ENCODE measurements around the gene MAP3K12. TPM values are rescaled to one million over a fixed set of nuclear protein-coding genes. Genes with fewer than 3 reads are reported as not detected.

Gene MAP3K12
- total and polyA plus RNA-seq, 2 of the 13 experiments (the other 11 are each of a cell fraction or from before 2014, with no cell fraction given), result 0.20 to 1.1 TPM

- no peak overlapping the region for H2AFZ ChIP-seq (ENCODE audit: low read length)
- WGBS (ENCODE audit: low lambda C conversion rate), result 90% methylated on average over 4 of the region's 4 CpGs
- no peaks in the 10 kb centered on the region for H3K27me3 ChIP-seq (ENCODE audit: control insufficient read depth in 1 of 2, insufficient read depth in 2 of 2, low read length in 2 of 2)
- no peak overlapping the region for H3K4me2 ChIP-seq (ENCODE audit: low read depth, low read length)
- DNase-seq (ENCODE audit: low spot score), result no peak
- no peaks in the 10 kb centered on the region for H4K20me1 ChIP-seq (ENCODE audit: insufficient read depth, low read length)
- TF ChIP-seq RBM22 (optimal IDR thresholded peaks at IDR 0.05; ENCODE audit: low read length) (peak; percentile 41), CEBPZ (IDR thresholded peaks at IDR 0.05; ENCODE audit: low read length) (no peak)
- H3K79me2 ChIP-seq (ENCODE audit: insufficient read depth, low read length), result peaks cover 5% of the 10 kb centered on the region
- intact Hi-C loops (cut with micrococcal nuclease; ENCODE audit: unreplicated experiment), result loop anchor here (5.0 kb wide), 1 partner anchor 35 kb away; no protein-coding TSS in a partner anchor
- peaks cover 6% of the 10 kb centered on the region; the same call in 1 of the 2 replicates for H3K4me1 ChIP-seq (ENCODE audit: insufficient read depth, low read length)
- H3K9me3 ChIP-seq (ENCODE audit: low read length), result no peaks in the 10 kb centered on the region
- no peak for ATAC-seq
- no peak overlapping the region for H3K27ac ChIP-seq (ENCODE audit: extremely low read length, insufficient read depth, low read length)
- POLR2A ChIA-PET, result interaction anchor here (1.5 kb wide), 1 partner anchor 168 kb away, joined by 4 read pairs; the partner anchor contains the start of gene ATP5MC2
- BruUV-seq (replicated peaks), result no TSS peak
- H3K36me3 ChIP-seq (replicated peaks in 1 of 2; ENCODE audit: control insufficient read depth in 1 of 2, insufficient read depth in 2 of 2, low read length in 2 of 2), result peaks cover 10 to 34% of the 10 kb centered on the region in 2 experiments; a peak in 4 of 5 replicates
- CTCF ChIA-PET (ENCODE audit: low intra/inter-chr PET ratio, low total read pairs), result interaction anchor here (1.0 to 1.8 kb wide), 2 partner anchors 154 to 183 kb away, joined by 3 to 4 read pairs; no protein-coding TSS in a partner anchor
- H3K4me3 ChIP-seq (replicated peaks in 1 of 3; ENCODE audit: insufficient read depth in 1 of 3, low read depth in 2 of 3, low read length in 3 of 3), result no peak overlapping the region
- no peak overlapping the region for H3K9ac ChIP-seq (ENCODE audit: insufficient read depth, low read depth, low read length)
- in situ Hi-C loops (cut with HindIII; ENCODE audit: extremely low pct_ligation_motif_present, low pct_unique_long_range_greater_than_20kb), result no loop called here
- no peak for FAIRE-seq
Observed at GRCh38 chr12:53507603-53507885, 8.3 kb upstream of the MAP3K12 start.

- in situ Hi-C loops (cut with HindIII; ENCODE audit: extremely low pct_ligation_motif_present, low pct_unique_long_range_greater_than_20kb), result no loop called here
- POLR2A ChIA-PET, result interaction anchor here (1.4 kb wide), 1 partner anchor 186 kb away, joined by 3 read pairs; the partner anchor contains the start of gene AAAS
- H3K9ac ChIP-seq (ENCODE audit: insufficient read depth, low read depth, low read length), result no peak within 1 kb of the TSS
- TF ChIP-seq FOXJ3 (CRISPR knock-in tag; IDR thresholded peaks at IDR 0.05; ENCODE audit: borderline replicate concordance), result no peak
- no peak for TF ChIP-seq SNAI1 (CRISPR knock-in tag; IDR thresholded peaks at IDR 0.05; ENCODE audit: borderline replicate concordance)
- TF ChIP-seq ZNF737 (CRISPR knock-in tag; IDR thresholded peaks at IDR 0.05; ENCODE audit: borderline replicate concordance), result no peak
- no peak for TF ChIP-seq ZNF772 (CRISPR knock-in tag; IDR thresholded peaks at IDR 0.05)
- no peak for TF ChIP-seq DRAP1 (CRISPR knock-in tag; IDR thresholded peaks at IDR 0.05)
- no peak for TF ChIP-seq ZNF317 (CRISPR knock-in tag; IDR thresholded peaks at IDR 0.05)
- no peak for TF ChIP-seq BCL3 (CRISPR knock-in tag; IDR thresholded peaks at IDR 0.05)
- TF ChIP-seq STAT5B (CRISPR knock-in tag; IDR thresholded peaks at IDR 0.05), result no peak
- TF ChIP-seq TAF1 (CRISPR knock-in tag; IDR thresholded peaks at IDR 0.05), result no peak
Observed at GRCh38 chr12:53506881-53507602, 7.8 kb upstream of the MAP3K12 start, which contains the start of gene NPFF. Gene NPFF, minus strand, starts transcription at chr12:53507484. Its CDS starts 10 bp downstream, at chr12:53507474.

More at GRCh38 chr12:53506881-53507602, 7.8 kb upstream of the MAP3K12 start, which contains the start of gene NPFF:
- Histone ChIP-seq H3K9me3 (ENCODE audit: low read length) (no peaks in the 10 kb centered on the region), H3K4me1 (ENCODE audit: insufficient read depth, low read length) (peaks cover 11% of the 10 kb centered on the region), H3K27me3 (ENCODE audit: control insufficient read depth in 1 of 2, insufficient read depth in 2 of 2, low read length in 2 of 2) (no peaks in the 10 kb centered on the region), H3K36me3 (replicated peaks in 1 of 2; ENCODE audit: control insufficient read depth in 1 of 2, insufficient read depth in 2 of 2, low read length in 2 of 2) (peaks cover 10 to 29% of the 10 kb centered on the region in 2 experiments; a peak in 4 of 5 replicates), H3K4me3 (replicated peaks in 1 of 3; ENCODE audit: insufficient read depth in 1 of 3, low read depth in 2 of 3, low read length in 3 of 3) (no peak within 1 kb of the TSS), H4K20me1 (ENCODE audit: insufficient read depth, low read length) (no peaks in the 10 kb centered on the region), H2AFZ (ENCODE audit: low read length) (no peak within 1 kb of the TSS), H3K4me2 (ENCODE audit: low read depth, low read length) (no peak within 1 kb of the TSS), H3K79me2 (ENCODE audit: insufficient read depth, low read length) (peaks cover 9% of the 10 kb centered on the region), H3K27ac (ENCODE audit: extremely low read length, insufficient read depth, low read length) (no peak within 1 kb of the TSS)
- no peak for DNase-seq (ENCODE audit: low spot score)
- CTCF ChIA-PET (ENCODE audit: low intra/inter-chr PET ratio, low total read pairs), result interaction anchor here (1.8 kb wide), 1 partner anchor 154 kb away, joined by 4 read pairs; no protein-coding TSS in a partner anchor
- no peak for ATAC-seq
- WGBS (ENCODE audit: low lambda C conversion rate), result 97% methylated on average over 9 of the region's 9 CpGs
- no peak for FAIRE-seq
- no TSS peak for BruUV-seq (replicated peaks)
- intact Hi-C loops (cut with micrococcal nuclease; ENCODE audit: unreplicated experiment), result loop anchor here (5.0 kb wide), 1 partner anchor 35 kb away; no protein-coding TSS in a partner anchor

All from HepG2 (cell line).